ENCODE data around the gene TTYH2. TPM values are rescaled to one million over a fixed set of nuclear protein-coding genes. Genes with fewer than 3 reads are reported as not detected.

The TTYH2 gene
- polyA plus RNA-seq, 1 donor from 2014 or later, result 2.5 TPM

GRCh38 chr17:74185571-74186185 is 27.7 kb upstream of the TTYH2 start:
- Histone ChIP-seq H3K9ac (ENCODE audit: low read length) (no peak overlapping the region), H2AFZ (ENCODE audit: low read depth, low read length) (no peak overlapping the region), H3K79me2 (replicated peaks; ENCODE audit: insufficient read depth, low read length) (no peaks in the 10 kb centered on the region), H3F3A (ENCODE audit: insufficient read depth, low read length, poor library complexity, severe bottlenecking) (no peaks in the 10 kb centered on the region), H3K27me3 (ENCODE audit: insufficient read depth, low read depth, low read length) (no peaks in the 10 kb centered on the region), H3K9me3 (ENCODE audit: low read length) (no peaks in the 10 kb centered on the region), H3K4me3 (ENCODE audit: low read length) (no peak overlapping the region), H4K20me1 (ENCODE audit: insufficient read depth) (no peaks in the 10 kb centered on the region), H3K36me3 (ENCODE audit: insufficient read depth, low read length) (no peaks in the 10 kb centered on the region), H3K4me2 (ENCODE audit: low read length) (no peak overlapping the region), H3K27ac (ENCODE audit: low read length) (no peak overlapping the region), H3K9me2 (ENCODE audit: insufficient read depth, low read length) (no peaks in the 10 kb centered on the region)
- TF ChIP-seq, protein P1, sequence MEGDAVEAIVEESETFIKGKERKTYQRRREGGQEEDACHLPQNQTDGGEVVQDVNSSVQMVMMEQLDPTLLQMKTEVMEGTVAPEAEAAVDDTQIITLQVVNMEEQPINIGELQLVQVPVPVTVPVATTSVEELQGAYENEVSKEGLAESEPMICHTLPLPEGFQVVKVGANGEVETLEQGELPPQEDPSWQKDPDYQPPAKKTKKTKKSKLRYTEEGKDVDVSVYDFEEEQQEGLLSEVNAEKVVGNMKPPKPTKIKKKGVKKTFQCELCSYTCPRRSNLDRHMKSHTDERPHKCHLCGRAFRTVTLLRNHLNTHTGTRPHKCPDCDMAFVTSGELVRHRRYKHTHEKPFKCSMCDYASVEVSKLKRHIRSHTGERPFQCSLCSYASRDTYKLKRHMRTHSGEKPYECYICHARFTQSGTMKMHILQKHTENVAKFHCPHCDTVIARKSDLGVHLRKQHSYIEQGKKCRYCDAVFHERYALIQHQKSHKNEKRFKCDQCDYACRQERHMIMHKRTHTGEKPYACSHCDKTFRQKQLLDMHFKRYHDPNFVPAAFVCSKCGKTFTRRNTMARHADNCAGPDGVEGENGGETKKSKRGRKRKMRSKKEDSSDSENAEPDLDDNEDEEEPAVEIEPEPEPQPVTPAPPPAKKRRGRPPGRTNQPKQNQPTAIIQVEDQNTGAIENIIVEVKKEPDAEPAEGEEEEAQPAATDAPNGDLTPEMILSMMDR (IDR thresholded peaks at IDR 0.05; ENCODE audit: poor library complexity, severe bottlenecking), result no peak
- no peak for TF ChIP-seq TAF1 (IDR thresholded peaks at IDR 0.05; ENCODE audit: low read depth)

GRCh38 chr17:74186498-74186897 is 26.9 kb upstream of the TTYH2 start:
- Histone ChIP-seq H3F3A (ENCODE audit: insufficient read depth, low read length, poor library complexity, severe bottlenecking) (no peaks in the 10 kb centered on the region), H3K36me3 (ENCODE audit: insufficient read depth, low read length) (no peaks in the 10 kb centered on the region), H3K27me3 (ENCODE audit: insufficient read depth, low read depth, low read length) (no peaks in the 10 kb centered on the region), H3K4me2 (ENCODE audit: low read length) (no peak overlapping the region), H3K27ac (ENCODE audit: low read length) (no peak overlapping the region), H3K79me2 (replicated peaks; ENCODE audit: insufficient read depth, low read length) (no peaks in the 10 kb centered on the region), H3K9me3 (ENCODE audit: low read length) (no peaks in the 10 kb centered on the region), H4K20me1 (ENCODE audit: insufficient read depth) (no peaks in the 10 kb centered on the region), H3K9ac (ENCODE audit: low read length) (no peak overlapping the region), H3K4me3 (ENCODE audit: low read length) (no peak overlapping the region), H3K9me2 (ENCODE audit: insufficient read depth, low read length) (no peaks in the 10 kb centered on the region), H2AFZ (ENCODE audit: low read depth, low read length) (no peak overlapping the region)
- TF ChIP-seq TAF1 (IDR thresholded peaks at IDR 0.05; ENCODE audit: low read depth), result no peak
- TF ChIP-seq, protein P1 (IDR thresholded peaks at IDR 0.05; ENCODE audit: poor library complexity, severe bottlenecking), result no peak
- no peak for TF ChIP-seq SMC3 (conservative IDR thresholded peaks at IDR 0.05; ENCODE audit: poor library complexity)

- H3K27ac ChIP-seq (ENCODE audit: low read length), result no peak overlapping the region
- H2AFZ ChIP-seq (ENCODE audit: low read depth, low read length), result no peak overlapping the region
- H3K79me2 ChIP-seq (replicated peaks; ENCODE audit: insufficient read depth, low read length), result no peaks in the 10 kb centered on the region
- no peak overlapping the region for H3K4me2 ChIP-seq (ENCODE audit: low read length)
- H3F3A ChIP-seq (ENCODE audit: insufficient read depth, low read length, poor library complexity, severe bottlenecking), result no peaks in the 10 kb centered on the region
- no peaks in the 10 kb centered on the region for H3K27me3 ChIP-seq (ENCODE audit: insufficient read depth, low read depth, low read length)
- H4K20me1 ChIP-seq (ENCODE audit: insufficient read depth), result no peaks in the 10 kb centered on the region
- no peaks in the 10 kb centered on the region for H3K9me3 ChIP-seq (ENCODE audit: low read length)
- H3K9ac ChIP-seq (ENCODE audit: low read length), result no peak overlapping the region
- H3K36me3 ChIP-seq (ENCODE audit: insufficient read depth, low read length), result no peaks in the 10 kb centered on the region
- no peaks in the 10 kb centered on the region for H3K9me2 ChIP-seq (ENCODE audit: insufficient read depth, low read length)
- H3K4me3 ChIP-seq (ENCODE audit: low read length), result no peak overlapping the region
- TF ChIP-seq, protein P2, sequence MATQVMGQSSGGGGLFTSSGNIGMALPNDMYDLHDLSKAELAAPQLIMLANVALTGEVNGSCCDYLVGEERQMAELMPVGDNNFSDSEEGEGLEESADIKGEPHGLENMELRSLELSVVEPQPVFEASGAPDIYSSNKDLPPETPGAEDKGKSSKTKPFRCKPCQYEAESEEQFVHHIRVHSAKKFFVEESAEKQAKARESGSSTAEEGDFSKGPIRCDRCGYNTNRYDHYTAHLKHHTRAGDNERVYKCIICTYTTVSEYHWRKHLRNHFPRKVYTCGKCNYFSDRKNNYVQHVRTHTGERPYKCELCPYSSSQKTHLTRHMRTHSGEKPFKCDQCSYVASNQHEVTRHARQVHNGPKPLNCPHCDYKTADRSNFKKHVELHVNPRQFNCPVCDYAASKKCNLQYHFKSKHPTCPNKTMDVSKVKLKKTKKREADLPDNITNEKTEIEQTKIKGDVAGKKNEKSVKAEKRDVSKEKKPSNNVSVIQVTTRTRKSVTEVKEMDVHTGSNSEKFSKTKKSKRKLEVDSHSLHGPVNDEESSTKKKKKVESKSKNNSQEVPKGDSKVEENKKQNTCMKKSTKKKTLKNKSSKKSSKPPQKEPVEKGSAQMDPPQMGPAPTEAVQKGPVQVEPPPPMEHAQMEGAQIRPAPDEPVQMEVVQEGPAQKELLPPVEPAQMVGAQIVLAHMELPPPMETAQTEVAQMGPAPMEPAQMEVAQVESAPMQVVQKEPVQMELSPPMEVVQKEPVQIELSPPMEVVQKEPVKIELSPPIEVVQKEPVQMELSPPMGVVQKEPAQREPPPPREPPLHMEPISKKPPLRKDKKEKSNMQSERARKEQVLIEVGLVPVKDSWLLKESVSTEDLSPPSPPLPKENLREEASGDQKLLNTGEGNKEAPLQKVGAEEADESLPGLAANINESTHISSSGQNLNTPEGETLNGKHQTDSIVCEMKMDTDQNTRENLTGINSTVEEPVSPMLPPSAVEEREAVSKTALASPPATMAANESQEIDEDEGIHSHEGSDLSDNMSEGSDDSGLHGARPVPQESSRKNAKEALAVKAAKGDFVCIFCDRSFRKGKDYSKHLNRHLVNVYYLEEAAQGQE (IDR thresholded peaks at IDR 0.05; ENCODE audit: borderline replicate concordance), result no peak
- TF ChIP-seq MXI1 (conservative IDR thresholded peaks at IDR 0.05; ENCODE audit: poor library complexity, severe bottlenecking) (no peak), EP300 (conservative IDR thresholded peaks at IDR 0.05; ENCODE audit: poor library complexity, severe bottlenecking) (no peak), POLR2AphosphoS5 (IDR thresholded peaks at IDR 0.05) (no peak), RAD21 (conservative IDR thresholded peaks at IDR 0.05) (no peak), TAF1 (IDR thresholded peaks at IDR 0.05; ENCODE audit: low read depth) (no peak), EZH2 (IDR thresholded peaks at IDR 0.05; ENCODE audit: borderline replicate concordance, insufficient read depth, low read length, poor library complexity, severe bottlenecking) (no peak), SMC3 (conservative IDR thresholded peaks at IDR 0.05; ENCODE audit: poor library complexity) (no peak)
- TF ChIP-seq, protein P1 (IDR thresholded peaks at IDR 0.05; ENCODE audit: poor library complexity, severe bottlenecking), result no peak
Measured at GRCh38 chr17:74187761-74188160, 25.6 kb upstream of the TTYH2 start.
